PFSK-1 (cell line): ENCODE measurements around the gene LAMB2.

Source experiments
- FOXP2 ChIP-seq: optimal IDR thresholded peaks from 2 replicates; pipeline ENCODE3; 2011; ENCODE audit warnings: borderline replicate concordance, control low read depth, inconsistent platforms; ENCODE audit not compliant: insufficient read depth; ENCODE audit errors: extremely low read length, extremely low read depth
- POLR2AphosphoS5 ChIP-seq: IDR thresholded peaks from 2 replicates; pipeline ENCODE4 v1.6.1; 2012; ENCODE audit warnings: low read depth, mild to moderate bottlenecking, control low read depth, low read length, moderate library complexity
- SIN3A ChIP-seq: IDR thresholded peaks from 2 replicates; pipeline ENCODE4 v1.6.1; 2012; ENCODE audit warnings: mild to moderate bottlenecking, low read length, moderate library complexity, borderline replicate concordance; ENCODE audit not compliant: insufficient read depth
- TAF1 ChIP-seq: IDR thresholded peaks from 2 replicates; pipeline ENCODE4 v1.6.1; 2012; ENCODE audit warnings: low read length, control low read depth, borderline replicate concordance; ENCODE audit not compliant: insufficient read depth
- TF ChIP-seq, protein P1 (sequence below), 2 experiments: IDR thresholded peaks; 2 replicates each; pipeline versions ENCODE4 v1.6.1 to v1.8.0; 2011 to 2012; ENCODE audit warnings: low read depth in 2 of 2, low read length in 2 of 2, control low read depth in 1 of 2, inconsistent platforms in 1 of 2, mild to moderate bottlenecking in 1 of 2, moderate library complexity in 1 of 2; ENCODE audit not compliant: insufficient read depth in 1 of 2

The LAMB2 gene

DNA sequence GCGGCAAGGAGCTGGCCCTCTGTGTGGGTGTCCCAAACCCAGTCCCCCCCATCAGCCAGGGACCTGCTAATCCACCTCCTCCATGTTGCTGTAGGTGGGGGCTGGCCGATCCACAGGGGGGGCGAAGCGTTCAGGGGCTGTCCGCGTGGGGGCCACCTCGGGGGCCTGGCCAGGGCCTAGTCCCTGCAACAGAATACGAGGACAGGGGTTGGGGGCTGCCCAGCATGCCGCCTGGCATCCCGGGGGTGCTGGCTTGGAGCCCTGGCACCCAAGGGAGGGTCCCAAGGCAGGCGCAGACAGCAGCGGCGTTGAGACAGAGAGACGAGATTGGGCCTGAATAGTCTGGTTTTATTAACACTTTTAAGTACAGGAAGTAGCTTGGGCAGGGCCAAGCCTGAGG lies 24.5 kb downstream of the LAMB2 start:
- no peak for TF ChIP-seq POLR2AphosphoS5
- TF ChIP-seq, protein P1, sequence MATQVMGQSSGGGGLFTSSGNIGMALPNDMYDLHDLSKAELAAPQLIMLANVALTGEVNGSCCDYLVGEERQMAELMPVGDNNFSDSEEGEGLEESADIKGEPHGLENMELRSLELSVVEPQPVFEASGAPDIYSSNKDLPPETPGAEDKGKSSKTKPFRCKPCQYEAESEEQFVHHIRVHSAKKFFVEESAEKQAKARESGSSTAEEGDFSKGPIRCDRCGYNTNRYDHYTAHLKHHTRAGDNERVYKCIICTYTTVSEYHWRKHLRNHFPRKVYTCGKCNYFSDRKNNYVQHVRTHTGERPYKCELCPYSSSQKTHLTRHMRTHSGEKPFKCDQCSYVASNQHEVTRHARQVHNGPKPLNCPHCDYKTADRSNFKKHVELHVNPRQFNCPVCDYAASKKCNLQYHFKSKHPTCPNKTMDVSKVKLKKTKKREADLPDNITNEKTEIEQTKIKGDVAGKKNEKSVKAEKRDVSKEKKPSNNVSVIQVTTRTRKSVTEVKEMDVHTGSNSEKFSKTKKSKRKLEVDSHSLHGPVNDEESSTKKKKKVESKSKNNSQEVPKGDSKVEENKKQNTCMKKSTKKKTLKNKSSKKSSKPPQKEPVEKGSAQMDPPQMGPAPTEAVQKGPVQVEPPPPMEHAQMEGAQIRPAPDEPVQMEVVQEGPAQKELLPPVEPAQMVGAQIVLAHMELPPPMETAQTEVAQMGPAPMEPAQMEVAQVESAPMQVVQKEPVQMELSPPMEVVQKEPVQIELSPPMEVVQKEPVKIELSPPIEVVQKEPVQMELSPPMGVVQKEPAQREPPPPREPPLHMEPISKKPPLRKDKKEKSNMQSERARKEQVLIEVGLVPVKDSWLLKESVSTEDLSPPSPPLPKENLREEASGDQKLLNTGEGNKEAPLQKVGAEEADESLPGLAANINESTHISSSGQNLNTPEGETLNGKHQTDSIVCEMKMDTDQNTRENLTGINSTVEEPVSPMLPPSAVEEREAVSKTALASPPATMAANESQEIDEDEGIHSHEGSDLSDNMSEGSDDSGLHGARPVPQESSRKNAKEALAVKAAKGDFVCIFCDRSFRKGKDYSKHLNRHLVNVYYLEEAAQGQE (IDR thresholded peaks at IDR 0.05; ENCODE audit: insufficient read depth in 1 of 2, low read depth in 2 of 2, low read length in 2 of 2): no peak
- no peak for TF ChIP-seq SIN3A
- no peak for TF ChIP-seq FOXP2
- no peak for TF ChIP-seq TAF1

DNA sequence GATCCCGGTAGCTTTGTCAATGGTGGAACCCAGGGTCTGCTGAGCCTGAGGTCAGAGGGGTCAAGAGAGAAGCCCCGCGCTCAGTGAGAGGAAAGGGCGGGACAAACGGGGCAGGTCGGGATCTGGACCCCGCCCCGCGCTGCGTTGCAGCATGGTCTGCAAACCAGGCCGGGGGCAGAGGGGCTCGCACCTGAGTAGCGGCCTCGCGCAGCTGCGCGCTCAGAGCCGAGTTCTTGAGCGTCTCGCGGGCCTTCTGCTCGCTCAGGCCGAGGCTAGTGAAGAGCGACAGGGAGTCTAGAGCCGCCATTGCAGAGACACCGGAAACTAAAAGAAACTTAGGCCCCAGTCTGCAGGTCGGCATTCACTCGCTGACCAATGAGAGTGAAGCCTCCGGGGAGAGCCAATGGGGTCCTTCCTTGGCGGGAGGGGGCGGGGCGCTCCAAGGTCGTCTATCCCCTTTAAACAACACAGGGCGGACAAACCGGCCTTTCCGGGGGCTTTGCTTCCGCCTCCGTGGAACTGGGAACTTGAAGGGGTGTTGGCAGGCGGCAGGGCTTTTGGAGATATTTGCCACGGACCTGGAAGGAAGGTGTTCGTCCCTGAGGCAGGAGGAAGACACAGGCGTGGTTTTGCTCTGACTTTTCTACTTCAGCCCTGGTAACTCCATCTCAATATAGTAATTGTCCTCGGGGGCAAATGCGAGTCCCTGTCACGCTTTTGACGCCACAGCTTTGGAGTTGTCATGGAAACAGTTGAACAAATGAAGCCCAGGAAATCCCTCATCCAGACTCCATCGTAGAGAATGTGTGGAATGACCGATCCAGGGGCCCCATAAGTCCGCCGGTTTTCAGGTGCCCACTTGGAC lies 28.2 kb downstream of the LAMB2 start, which contains the start of gene QARS1:
Gene QARS1, minus strand, starts transcription at position 331 of the 865 bp plus-strand sequence. Its CDS starts 24 bp downstream, at position 307.
- TF ChIP-seq, protein P1 (IDR thresholded peaks at IDR 0.05; ENCODE audit: insufficient read depth in 1 of 2, low read depth in 2 of 2, low read length in 2 of 2): no peak
- no peak for TF ChIP-seq FOXP2
- peak; percentile 76 for TF ChIP-seq POLR2AphosphoS5
- peak; percentile 71; the same call in 1 of the 2 replicates for TF ChIP-seq SIN3A
- TF ChIP-seq TAF1: peak; percentile 70

DNA sequence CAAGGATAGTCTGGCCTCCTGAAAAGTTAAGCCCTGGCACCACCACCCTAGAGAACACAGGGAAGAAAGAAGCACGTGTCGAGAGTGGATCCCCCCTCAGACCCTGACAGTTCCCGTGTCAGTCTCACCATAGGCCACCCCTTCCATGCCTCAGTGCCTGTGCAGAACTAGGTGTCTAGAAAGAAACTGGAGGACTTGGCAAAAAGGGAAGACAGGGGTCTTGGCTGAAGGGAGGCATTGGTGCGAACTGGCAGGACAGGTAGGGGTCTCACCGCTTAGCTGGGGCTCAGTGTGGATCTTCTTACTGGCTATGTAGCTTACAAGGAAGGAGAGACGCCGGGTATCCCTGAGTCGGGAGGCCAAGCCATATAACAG lies 28.8 kb downstream of the LAMB2 start:
- TF ChIP-seq FOXP2 (no peak), SIN3A (no peak), TAF1 (no peak; the same call in 1 of the 2 replicates), POLR2AphosphoS5 (no peak)
- TF ChIP-seq, protein P1 (IDR thresholded peaks at IDR 0.05; ENCODE audit: insufficient read depth in 1 of 2, low read depth in 2 of 2, low read length in 2 of 2): no peak

DNA sequence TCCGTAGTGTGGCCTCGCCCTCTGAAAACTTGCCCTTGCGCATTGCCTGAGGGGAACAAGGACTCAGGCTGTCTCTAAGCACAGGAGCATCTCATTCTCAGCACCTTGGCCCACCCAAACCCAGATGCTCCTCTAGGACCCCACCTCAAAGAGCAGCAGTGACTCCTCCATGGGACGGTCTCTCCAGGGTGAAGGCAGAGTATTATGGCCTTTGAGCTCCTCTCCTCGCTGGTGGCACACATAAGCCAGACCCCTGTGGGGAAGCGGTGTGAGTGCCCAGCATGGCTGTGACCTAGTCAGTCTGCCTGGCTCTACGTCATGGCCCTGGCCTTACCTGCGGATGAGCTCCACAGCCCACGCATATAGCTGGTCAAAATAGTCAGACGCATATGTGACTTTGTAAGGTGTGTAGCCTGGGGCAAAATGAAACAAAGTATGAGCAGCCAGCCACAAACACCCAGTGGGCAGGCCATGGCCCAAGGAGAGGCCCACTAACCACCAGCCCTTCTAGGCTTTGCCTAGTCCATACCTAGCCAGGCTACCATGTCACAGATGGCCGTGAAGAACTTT lies 32.7 kb downstream of the LAMB2 start:
- no peak for TF ChIP-seq SIN3A
- no peak for TF ChIP-seq POLR2AphosphoS5
- no peak for TF ChIP-seq TAF1
- TF ChIP-seq, protein P1 (IDR thresholded peaks at IDR 0.05; ENCODE audit: insufficient read depth in 1 of 2, low read depth in 2 of 2, low read length in 2 of 2): no peak
- TF ChIP-seq FOXP2: no peak
